Measurements from ENCODE around the gene EMILIN3. TPM values are rescaled to one million over a fixed set of nuclear protein-coding genes. Genes with fewer than 3 reads are reported as not detected.

EMILIN3 gene
- polyA plus RNA-seq, 3 donors, result 7.2 to 7.8 (median 7.5) TPM

DNA sequence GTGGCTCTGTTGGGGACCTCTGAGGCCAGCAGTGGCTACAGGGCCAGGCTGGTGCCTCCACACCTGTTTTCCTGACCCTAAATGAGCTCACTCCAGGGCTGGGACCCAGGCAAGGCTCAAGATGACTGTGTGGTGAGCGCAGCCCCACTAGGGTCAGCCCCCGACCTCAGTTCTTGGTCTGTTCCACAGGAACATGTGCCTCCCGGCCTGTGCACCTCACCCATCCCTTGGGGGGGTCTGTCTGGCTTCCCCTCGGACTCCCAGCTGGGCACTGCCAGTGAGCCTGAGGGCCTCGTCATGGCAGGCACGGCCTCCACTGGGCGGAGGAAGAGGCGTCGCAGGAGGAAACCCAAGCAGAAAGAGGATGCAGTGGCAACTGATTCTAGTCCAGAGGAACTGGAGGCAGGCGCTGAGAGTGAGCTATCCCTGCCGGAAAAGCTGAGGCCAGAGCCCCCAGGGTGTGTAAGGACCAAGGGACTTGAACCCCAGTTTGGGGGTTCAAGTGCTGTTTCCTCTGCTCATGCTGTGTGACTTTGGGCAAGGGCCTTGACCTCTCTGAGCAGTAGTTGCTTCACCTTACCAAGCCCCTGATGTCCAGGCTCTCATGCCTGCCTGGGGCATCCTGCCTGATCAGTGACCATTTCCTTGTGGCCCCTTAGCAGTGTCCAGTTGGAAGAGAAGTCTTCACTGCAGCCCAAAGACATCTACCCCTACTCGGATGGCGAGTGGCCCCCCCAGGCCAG, 18.0 kb downstream of the EMILIN3 start:
- DNase-seq (ENCODE audit: low read depth in 3 of 3, low spot score in 2 of 3), result no peak

DNA sequence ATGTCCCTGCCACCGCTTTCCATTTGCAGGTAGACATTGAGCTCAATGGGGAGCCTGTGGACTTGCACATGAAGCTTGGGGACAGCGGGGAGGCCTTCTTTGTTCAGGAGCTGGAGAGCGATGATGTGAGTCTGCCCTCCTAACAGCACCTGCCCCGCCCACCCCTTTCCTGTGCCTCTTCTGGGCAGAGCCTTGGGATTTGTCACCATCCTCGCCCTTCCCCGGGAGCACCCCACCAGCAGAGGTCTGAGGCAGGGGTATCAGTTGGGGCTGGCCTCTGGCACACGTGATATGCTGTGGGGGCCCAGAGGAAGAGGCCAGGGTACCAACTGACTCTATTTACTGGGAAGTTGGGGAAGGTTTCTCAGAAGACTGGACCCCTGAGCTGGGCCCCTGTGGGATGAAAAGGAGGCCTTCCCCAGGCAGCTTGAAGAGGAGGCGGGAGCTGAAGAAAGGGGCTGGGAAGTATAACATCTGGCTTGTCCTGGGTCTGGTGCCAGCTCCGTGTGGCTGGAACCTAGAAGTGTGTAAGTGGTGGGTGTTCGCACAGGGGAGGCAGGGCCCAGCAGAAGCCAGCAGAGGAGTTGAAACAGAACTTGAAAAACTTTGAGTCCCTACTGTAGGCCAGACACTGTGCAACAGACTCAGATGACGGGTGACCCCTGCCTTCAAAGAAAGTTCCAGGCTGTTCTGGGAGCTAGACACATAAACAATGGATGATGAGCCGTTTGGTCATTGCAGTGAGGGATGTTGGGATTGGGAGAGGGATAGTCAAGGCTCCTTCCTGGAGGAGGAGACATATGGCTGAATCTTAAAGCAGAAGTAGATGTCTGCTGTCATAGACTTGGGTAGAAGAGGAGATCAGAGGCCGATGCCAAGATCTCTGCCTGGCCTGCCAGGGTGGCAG, 18.8 kb downstream of the EMILIN3 start:
- DNase-seq (ENCODE audit: low read depth in 3 of 3, low spot score in 2 of 3), result no peak

DNA sequence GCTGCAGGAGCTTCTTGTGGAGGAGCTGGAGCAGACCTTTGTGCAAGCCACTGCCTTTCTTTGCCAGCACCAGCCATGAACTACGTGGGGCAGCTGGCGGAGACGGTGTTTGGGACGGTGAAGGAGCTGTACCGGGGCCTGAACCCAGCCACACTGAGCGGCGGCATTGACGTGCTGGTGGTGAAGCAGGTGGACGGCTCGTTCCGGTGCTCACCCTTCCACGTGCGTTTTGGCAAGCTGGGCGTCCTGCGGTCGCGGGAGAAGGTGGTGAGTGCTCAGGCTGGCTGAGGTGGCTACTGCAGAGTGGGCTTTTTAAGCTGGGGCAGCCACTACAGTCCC, 20.9 kb downstream of the EMILIN3 start:
- no peak for DNase-seq (ENCODE audit: low read depth in 3 of 3, low spot score in 2 of 3)

DNA sequence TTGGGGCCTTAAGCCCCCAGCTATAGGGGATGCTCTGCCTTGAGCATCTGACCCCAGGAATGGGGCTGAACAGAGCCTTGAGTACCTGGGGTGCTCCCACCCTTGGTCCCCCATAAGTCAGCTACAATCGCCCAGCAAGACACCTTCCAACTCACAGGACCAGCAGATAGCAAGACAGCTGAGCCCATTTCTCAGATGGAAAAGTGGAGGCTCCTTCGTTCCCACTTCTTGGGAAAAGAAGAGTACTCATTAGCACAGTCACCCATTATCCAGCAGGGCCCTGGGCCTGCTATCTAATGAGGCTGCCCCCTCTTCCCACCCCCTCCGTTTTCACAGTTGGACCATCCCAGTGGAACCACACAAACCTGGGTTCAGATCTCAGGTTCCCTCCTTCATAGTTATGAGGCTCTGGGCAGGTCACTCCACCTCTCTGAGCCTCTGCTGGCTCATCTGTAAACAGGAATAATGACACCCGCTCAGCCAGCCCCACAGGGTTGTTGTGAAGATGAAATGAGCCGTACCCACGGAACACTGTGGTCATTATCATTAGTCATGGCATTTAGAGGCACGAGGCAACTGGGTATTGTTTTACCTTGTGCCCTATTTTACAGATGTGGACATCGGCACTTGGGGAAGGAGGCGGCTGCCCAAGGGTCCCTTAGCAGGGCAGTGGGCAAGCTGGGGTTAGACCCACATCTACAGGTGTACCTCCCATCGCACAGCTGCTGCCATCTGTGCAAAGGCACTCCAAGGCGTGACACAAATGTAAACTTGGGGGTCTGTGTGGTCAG, 21.5 kb downstream of the EMILIN3 start:
- no peak for DNase-seq (ENCODE audit: low read depth in 3 of 3, low spot score in 2 of 3)

DNA sequence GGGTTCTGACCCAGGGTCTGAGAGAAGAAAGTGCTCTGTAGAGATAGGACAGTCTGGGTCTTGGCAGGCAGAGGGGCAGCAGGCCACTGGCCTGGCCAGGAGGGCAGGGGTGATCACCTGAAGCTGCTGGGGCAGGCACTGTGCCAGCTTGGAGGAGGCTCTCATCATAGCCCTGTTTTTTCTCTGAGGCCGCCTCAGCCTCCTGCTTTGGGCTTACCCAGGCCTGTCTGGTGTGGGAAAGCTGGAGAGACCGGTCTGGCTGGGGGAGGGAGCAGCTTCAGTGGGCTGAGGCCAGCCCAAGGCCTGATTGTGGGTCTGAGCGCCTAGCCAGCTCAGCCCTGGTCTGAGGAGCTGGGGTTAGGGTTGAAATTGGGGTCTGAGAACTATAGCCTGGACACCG, 22.1 kb downstream of the EMILIN3 start:
- DNase-seq (ENCODE audit: low read depth in 3 of 3, low spot score in 2 of 3), result no peak

DNA sequence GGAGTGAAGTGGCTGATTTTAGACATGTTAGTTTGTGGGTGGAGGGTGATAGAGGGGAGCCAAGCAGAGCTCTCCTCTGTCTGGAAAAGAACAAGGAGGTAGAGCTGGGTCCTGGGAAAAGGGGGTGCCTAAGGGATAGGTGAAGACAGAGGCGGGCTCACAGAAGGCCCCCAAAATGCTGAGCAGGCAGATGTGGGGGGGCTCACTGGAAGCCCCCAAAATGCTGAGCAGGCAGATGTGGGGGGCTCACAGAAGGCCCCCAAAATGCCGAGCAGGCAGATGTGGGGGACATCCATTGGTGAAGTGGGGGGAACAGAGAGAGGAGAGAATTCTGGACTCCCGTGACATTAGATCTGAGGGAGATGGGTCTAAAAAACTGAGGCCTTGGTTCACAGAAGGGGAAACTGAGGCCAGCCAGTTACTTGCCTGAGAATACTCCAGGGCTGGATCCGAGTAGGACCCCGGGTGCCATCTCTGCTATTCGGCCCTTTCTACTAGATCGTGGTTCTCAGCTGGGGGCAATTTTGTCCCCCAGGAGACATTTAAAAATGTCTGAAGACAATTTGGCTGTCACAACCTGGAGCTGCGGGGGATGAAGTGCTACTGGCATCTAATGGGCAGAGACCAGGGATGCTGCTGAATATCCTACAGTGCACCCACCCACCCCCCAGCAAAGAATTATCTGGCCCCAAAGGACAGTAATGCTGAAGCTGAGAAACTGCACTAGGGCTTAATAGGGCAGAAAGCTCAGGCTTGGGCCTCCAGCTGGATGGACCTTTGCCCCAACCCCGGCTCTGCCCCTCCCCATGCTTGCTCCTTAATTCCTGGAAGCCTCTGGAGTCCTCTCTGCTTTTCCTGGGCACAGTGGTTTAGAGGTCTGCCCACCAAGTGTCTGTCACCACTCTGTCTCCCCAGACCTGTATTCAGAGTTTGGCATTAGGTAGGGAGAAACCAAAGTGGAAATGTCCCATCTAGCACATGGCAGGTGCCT, 23.8 kb downstream of the EMILIN3 start:
- no peak for DNase-seq (ENCODE audit: low read depth in 3 of 3, low spot score in 2 of 3)

DNA sequence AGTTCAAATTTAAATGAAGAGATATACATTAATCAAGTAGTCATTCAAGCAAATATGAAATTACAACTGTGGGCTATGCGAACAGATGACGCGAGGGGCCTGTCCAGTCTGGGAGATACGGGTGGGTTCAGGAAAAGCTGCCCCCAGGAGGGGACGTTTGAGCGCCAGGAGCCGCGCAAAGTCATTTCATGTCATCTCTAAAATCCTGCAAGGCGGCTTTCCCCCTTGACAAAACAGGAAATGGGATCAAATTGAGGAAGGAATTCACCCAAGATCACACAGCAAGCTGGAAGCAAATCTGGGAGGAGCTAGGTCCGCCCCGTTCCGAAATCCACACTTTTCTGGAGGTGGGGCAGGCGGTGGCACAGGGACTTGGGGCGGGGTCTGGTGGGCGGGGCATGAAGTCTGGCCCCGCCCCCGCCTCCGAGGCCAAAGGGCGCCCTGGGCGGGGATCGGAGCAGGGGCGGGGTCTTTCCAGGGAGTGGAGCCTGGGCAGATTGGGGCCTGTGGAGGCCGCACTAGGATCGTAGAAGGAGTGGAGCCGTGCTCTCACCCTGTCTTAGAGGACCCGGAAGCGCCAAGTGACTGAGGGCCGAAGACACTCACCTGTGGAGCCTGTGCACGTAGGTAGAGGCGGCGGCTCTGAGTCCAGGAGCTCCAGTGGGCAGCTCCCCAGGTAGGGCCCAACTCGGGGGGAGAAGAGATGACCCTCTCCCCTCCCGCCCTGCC, 26.1 kb downstream of the EMILIN3 start, which contains the start of gene LPIN3:
TSS of gene LPIN3 (plus strand) at position 495 of the 729 bp plus-strand sequence. CDS start 4,983 bp downstream, outside the sequence.
- DNase-seq (ENCODE audit: low read depth in 3 of 3, low spot score in 2 of 3), result no peak

DNA sequence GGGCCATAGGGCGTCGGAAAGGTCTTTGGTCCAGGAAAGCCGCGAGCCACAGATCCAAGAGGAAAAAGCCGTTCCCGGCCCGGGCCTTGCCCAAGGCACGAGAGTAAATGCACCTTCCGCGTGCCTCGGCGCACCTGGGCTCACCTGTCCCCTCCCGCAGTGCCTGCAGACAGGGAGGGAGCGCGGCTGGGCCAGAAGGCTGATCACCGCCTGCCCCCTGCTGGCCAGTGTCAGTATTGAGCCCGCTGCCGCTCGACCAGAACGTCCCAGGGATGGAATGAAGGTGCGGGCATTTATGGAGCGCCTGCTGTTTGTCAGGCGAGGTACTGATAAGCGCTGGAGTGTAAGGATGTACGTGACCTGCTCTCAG, 26.7 kb downstream of the EMILIN3 start:
- DNase-seq (ENCODE audit: low read depth in 3 of 3, low spot score in 2 of 3), result no peak

DNA sequence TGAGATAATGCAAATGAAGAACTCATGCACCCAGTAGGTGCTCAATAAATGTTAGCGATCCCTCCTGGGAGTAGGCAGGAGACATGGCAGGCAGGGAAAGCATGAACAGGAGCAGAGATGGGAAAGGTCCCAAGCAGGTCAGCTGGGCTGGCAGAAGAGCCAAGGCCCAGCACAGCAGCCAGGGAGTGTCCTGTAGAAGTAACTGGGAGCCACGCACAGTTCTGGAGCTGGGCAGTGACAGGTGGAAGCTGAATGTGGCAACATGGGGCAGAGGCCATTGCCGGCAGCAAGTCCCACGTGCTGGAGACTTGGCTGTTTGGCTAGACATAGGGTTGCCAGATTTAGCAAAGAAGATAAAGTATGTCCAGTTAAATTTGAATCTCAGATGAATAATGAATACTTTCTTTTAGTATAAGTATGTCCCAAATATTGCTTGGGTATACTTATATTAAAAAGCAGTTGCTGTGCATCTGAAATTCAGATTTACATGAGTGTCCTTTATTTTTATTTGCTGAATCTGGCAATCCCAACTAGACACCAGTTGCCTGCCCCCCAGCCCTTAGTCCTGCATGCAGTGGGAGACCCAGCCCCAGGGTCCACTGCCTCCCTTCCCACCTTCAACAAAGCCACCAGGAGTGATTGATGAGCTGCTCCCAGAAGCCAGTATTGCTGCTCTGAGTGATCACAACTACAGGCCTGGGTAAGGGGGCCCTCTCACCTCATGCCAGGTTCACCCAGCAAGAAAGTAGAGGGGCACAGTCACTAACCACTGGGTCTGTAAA, 29.7 kb downstream of the EMILIN3 start:
- DNase-seq (ENCODE audit: low read depth in 3 of 3, low spot score in 2 of 3), result no peak

DNA sequence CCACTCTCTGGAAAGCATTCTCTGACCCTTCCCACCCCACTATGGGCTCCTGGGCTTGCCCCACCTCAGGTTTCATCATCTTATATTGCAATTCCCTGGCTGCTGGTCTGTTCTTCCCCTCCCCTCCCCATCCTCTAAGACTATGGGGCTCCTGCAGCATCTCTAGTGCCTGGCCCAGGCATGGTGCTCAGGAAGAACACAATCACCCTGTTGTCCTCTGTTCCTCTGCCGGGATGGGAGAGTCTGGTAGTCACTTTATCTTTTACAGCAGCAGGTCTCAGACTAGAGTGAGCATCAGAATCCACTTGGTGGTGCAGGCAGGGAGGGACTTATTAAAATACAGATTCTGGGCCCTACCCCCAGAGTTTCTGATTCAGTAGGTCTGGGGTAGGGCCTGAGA, 31.0 kb downstream of the EMILIN3 start:
- no peak for DNase-seq (ENCODE audit: low read depth in 3 of 3, low spot score in 2 of 3)

DNA sequence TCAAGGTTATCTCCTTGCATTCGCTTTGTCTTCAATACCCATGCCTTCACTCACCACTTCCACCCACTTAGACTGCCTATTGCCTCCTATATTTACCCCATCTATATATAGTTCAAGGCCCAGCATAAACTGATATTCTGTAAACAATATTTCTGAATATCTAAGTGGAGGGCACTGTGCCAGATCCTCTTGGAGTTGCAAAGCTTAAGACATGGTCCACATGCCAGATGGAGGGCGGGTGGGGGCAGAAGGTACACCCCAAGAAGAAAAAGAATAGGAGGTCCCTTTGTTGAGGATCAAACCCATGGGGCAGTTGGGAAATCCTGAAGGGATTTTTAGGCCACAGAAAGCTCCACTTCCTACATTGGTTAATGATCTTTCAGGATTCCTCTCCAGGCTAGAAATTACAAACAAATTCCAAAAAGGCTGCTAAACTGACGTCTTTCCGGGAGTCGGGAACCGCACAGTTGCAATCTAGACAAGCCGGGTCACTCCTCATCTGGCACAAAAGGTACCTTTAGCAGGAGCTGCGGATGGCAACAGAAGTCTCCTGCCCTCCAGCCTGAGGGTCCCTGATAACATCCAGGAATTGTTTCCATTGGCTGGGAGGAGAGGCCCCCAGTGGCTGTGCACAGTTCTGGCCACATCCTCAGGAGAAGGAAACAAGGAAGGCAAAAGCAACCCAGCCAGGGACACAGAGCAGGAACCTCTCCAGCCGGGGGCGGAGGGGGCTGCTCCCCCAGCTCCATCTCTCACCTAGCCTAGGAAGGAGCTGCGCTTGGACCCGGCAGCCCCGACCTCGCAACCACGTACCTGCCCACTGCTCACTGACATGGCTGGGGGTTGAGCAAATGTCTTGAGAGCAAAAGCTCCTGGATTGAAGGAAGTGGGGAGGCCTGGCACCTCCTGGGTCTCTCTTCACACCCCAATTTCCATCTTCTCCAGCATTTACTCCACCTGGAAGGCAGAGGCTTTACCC, 31.9 kb downstream of the EMILIN3 start:
- DNase-seq (ENCODE audit: low read depth in 3 of 3, low spot score in 2 of 3), result no peak

DNA sequence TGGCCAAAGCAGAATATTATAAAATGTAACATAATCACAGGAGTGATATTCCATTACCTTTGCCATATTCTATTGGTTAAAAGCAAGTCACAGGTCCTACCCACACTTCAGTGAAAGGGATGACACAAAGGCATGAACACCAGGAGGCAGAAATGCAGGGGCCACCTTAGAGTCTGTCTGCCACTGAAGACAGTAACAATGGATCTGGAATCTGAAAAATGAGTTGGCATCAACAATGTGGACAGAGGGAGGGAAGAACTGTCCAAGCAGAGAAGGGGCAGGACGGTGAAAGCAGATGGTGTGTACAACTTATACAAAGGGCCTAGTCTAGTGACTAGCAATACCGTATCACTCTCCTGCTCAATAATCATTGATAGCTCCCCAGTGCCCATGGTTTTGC, 32.6 kb downstream of the EMILIN3 start:
- DNase-seq (ENCODE audit: low read depth in 3 of 3, low spot score in 2 of 3), result no peak

DNA sequence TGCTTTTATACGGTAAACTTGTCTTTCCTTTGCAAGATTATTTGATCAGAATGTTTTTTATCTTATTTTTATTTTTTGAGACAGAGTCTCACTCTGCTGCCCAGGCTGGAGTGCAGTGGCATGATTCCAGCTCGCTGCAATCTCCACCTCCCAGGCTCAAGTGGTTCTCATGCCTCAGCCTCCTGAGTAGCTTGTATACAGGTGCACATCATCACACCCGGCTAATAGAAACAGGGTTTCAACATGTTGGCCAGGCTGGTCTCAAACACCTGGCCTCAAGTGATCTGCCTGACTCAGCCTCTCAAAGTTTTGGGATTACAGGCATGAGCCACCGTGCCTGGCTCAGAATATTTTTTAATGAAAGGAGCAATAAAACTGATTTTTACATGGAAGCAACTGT, 34.9 kb downstream of the EMILIN3 start:
- DNase-seq (ENCODE audit: low read depth in 3 of 3, low spot score in 2 of 3), result no peak

DNA sequence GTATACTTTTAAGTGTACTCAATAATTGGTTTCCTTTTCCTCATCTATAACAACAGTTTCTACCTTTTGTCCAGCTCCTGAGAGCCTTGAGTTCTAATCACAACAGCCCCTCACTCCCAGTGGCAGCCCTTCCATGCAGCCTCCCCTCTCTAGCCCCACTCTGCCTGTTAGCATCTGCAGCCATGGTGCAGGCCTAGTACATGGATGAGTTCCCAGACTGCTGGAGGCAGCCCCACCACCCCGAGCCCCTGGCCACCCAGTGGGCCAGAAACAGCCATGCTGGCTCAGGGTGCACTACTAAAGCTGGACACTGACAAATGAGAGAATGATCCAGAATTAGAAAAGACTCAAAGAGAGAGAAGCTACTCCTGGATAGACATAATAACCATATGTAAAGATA, 35.7 kb downstream of the EMILIN3 start:
- DNase-seq (ENCODE audit: low read depth in 3 of 3, low spot score in 2 of 3), result no peak

DNA sequence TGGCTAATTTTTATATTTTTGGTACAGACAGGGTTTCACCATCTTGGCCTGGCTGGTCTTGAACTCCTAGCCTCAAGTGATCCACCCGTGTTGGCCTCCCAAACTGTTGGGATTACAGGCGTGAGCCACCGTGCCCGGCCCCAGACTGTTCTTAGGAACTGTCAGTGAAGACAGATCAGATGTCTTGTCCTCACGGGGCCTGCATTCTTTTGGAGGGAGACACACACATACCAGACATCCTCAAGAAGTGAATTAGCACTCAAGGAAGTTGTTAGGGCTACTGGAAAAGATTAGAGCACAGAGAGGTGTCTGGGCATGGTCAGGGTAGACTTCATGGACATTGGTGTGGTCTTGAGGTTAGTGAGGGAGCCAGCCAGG, 36.3 kb downstream of the EMILIN3 start:
- DNase-seq (ENCODE audit: low read depth in 3 of 3, low spot score in 2 of 3), result no peak

DNA sequence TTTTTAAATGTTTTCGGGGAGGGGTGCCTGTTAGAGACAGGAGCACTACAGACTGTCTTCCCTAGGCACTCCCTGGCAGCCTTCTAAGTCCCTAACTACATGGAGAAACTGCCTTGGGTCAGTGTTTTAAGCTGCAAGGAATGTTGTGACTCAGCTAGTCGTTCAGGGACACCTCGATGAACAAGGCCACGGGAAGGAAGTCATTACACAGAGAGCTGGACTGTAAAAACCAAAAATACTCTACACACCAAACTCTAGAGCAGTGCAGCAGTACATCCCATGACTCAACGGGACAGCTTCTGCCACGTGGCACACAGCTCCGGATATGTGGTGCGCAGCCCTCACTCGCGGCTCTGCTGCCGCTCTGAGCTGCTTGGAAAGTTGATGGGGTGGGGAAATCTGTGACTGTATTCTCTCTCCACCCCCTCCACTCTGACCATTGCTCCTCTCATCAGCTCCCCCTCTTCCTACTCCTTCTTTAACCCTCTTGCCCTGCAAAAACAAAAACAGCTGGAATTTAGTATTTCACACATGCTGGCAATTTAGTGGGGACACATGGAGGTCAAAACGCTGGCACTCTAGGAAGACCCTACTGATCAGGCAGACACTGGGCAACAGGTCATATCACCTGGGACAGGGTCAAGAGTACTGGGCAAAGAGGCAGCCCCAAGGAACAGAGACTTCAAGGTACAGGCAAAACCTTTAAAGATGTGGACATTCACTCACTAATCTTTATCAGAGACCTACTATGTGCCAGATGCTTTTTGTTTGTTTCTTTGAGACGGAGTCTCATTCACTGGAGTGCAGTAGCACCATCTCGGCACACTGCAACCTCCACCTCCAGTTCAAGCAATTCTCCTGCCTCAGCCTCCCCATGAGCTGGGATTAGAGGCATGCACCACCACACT, 36.9 kb downstream of the EMILIN3 start:
- DNase-seq (ENCODE audit: low read depth in 3 of 3, low spot score in 2 of 3), result no peak

All from right renal cortex interstitium (tissue), 3 donors.